ENCODE data around the gene TMPRSS11A. TPM values are rescaled to one million over a fixed set of nuclear protein-coding genes. Genes with fewer than 3 reads are reported as not detected.

TMPRSS11A gene
- total and polyA plus RNA-seq, 2 of the 13 experiments (the other 11 are each of a cell fraction or from before 2014, with no cell fraction given) = not detected

DNA sequence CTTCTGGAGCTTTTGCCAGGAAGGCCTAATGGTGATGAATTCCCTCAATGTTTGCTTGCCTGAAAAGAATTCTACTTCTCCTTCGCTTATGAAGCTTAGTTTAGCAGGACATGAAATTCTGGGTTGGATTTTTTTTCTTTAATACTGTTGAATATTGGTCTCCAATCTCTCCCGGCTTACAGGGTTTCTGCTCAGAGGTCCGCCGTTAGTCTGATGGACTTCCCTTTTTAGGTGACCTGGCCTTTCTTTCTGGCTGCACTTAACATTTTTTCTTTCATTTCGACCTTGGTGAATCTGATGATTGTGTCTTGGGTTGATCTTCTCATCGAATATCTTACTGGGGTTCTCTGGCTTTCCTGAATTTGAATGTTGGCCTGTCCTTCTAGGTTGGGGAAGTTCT is 17.2 kb upstream of the TMPRSS11A start:
- H2AFZ ChIP-seq (ENCODE audit: low read length) = no peak overlapping the region
- in situ Hi-C loops (cut with HindIII; ENCODE audit: extremely low pct_ligation_motif_present, low pct_unique_long_range_greater_than_20kb) (loop anchor here (10.0 kb wide), 1 partner anchor 194 kb away; no protein-coding TSS in a partner anchor), intact Hi-C loops (cut with micrococcal nuclease; ENCODE audit: unreplicated experiment) (no loop called here)
- POLR2A ChIA-PET = no interaction called here
- no TSS peak for BruUV-seq (replicated peaks)
- H3K79me2 ChIP-seq (ENCODE audit: insufficient read depth, low read length) = no peaks in the 10 kb centered on the region
- DNase-seq (ENCODE audit: low spot score) = no peak
- H4K20me1 ChIP-seq (ENCODE audit: insufficient read depth, low read length) = no peaks in the 10 kb centered on the region
- FAIRE-seq = no peak
- ATAC-seq = no peak
- H3K4me2 ChIP-seq (ENCODE audit: low read depth, low read length) = no peak overlapping the region
- no peak for TF ChIP-seq RARG (CRISPR knock-in tag; IDR thresholded peaks at IDR 0.05; ENCODE audit: low read depth)
- TF ChIP-seq USF2 (IDR thresholded peaks at IDR 0.05; ENCODE audit: low read depth, low read length) = no peak
- no peak for TF ChIP-seq USF2 (CRISPR knock-in tag; IDR thresholded peaks at IDR 0.05; ENCODE audit: borderline replicate concordance)
- TF ChIP-seq SIN3A (IDR thresholded peaks at IDR 0.05; ENCODE audit: borderline replicate concordance, low read depth, low read length) = no peak
- TF ChIP-seq RCOR2 (CRISPR knock-in tag; IDR thresholded peaks at IDR 0.05) = no peak
- no peak for TF ChIP-seq YEATS4 (CRISPR knock-in tag; IDR thresholded peaks at IDR 0.05; ENCODE audit: borderline replicate concordance)
- TF ChIP-seq ZNF776 (CRISPR knock-in tag; IDR thresholded peaks at IDR 0.05) = no peak
- TF ChIP-seq SCMH1 (CRISPR knock-in tag; IDR thresholded peaks at IDR 0.05; ENCODE audit: borderline replicate concordance) = no peak
- TF ChIP-seq, protein P1, sequence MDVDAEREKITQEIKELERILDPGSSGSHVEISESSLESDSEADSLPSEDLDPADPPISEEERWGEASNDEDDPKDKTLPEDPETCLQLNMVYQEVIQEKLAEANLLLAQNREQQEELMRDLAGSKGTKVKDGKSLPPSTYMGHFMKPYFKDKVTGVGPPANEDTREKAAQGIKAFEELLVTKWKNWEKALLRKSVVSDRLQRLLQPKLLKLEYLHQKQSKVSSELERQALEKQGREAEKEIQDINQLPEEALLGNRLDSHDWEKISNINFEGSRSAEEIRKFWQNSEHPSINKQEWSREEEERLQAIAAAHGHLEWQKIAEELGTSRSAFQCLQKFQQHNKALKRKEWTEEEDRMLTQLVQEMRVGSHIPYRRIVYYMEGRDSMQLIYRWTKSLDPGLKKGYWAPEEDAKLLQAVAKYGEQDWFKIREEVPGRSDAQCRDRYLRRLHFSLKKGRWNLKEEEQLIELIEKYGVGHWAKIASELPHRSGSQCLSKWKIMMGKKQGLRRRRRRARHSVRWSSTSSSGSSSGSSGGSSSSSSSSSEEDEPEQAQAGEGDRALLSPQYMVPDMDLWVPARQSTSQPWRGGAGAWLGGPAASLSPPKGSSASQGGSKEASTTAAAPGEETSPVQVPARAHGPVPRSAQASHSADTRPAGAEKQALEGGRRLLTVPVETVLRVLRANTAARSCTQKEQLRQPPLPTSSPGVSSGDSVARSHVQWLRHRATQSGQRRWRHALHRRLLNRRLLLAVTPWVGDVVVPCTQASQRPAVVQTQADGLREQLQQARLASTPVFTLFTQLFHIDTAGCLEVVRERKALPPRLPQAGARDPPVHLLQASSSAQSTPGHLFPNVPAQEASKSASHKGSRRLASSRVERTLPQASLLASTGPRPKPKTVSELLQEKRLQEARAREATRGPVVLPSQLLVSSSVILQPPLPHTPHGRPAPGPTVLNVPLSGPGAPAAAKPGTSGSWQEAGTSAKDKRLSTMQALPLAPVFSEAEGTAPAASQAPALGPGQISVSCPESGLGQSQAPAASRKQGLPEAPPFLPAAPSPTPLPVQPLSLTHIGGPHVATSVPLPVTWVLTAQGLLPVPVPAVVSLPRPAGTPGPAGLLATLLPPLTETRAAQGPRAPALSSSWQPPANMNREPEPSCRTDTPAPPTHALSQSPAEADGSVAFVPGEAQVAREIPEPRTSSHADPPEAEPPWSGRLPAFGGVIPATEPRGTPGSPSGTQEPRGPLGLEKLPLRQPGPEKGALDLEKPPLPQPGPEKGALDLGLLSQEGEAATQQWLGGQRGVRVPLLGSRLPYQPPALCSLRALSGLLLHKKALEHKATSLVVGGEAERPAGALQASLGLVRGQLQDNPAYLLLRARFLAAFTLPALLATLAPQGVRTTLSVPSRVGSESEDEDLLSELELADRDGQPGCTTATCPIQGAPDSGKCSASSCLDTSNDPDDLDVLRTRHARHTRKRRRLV (CRISPR knock-in tag; IDR thresholded peaks at IDR 0.05) = no peak
- no peak for TF ChIP-seq ZNF317 (CRISPR knock-in tag; IDR thresholded peaks at IDR 0.05)
- no peak for TF ChIP-seq IRX3 (CRISPR knock-in tag; IDR thresholded peaks at IDR 0.05; ENCODE audit: borderline replicate concordance, low read depth)
- no peak overlapping the region for H3K27ac ChIP-seq (ENCODE audit: extremely low read length, insufficient read depth, low read length)
- H3K4me1 ChIP-seq (ENCODE audit: insufficient read depth, low read length) = no peaks in the 10 kb centered on the region
- H3K4me3 ChIP-seq (replicated peaks in 1 of 3; ENCODE audit: insufficient read depth in 1 of 3, low read depth in 2 of 3, low read length in 3 of 3) = no peak overlapping the region
- H3K9ac ChIP-seq (ENCODE audit: insufficient read depth, low read depth, low read length) = no peak overlapping the region
- H3K9me3 ChIP-seq (ENCODE audit: low read length) = no peaks in the 10 kb centered on the region
- no peaks in the 10 kb centered on the region for H3K36me3 ChIP-seq (replicated peaks in 1 of 2; ENCODE audit: control insufficient read depth in 1 of 2, insufficient read depth in 2 of 2, low read length in 2 of 2)
- CTCF ChIA-PET (ENCODE audit: low intra/inter-chr PET ratio, low total read pairs) = no interaction called here
- WGBS (ENCODE audit: low lambda C conversion rate) = 21% methylated on average over 6 of the region's 6 CpGs
- no peaks in the 10 kb centered on the region for H3K27me3 ChIP-seq (ENCODE audit: control insufficient read depth in 1 of 2, insufficient read depth in 2 of 2, low read length in 2 of 2)

Data from HepG2 (cell line).